Measurements from ENCODE around the gene ITGB1BP1. TPM values are rescaled to one million over a fixed set of nuclear protein-coding genes. Genes with fewer than 3 reads are reported as not detected.

The ITGB1BP1 gene
- total RNA-seq, 1 donor from 2014 or later, result 97.3 TPM

- H3K36me3 Mint-ChIP-seq (ENCODE audit: low read depth, unreplicated experiment), result peaks cover 24% of the 10 kb centered on the region
- no peak overlapping the region for H3K27ac Mint-ChIP-seq (ENCODE audit: unreplicated experiment)
These were observed 37.8 kb upstream of the ITGB1BP1 start for GRCh38 chr2:9461079-9461478.

DNA sequence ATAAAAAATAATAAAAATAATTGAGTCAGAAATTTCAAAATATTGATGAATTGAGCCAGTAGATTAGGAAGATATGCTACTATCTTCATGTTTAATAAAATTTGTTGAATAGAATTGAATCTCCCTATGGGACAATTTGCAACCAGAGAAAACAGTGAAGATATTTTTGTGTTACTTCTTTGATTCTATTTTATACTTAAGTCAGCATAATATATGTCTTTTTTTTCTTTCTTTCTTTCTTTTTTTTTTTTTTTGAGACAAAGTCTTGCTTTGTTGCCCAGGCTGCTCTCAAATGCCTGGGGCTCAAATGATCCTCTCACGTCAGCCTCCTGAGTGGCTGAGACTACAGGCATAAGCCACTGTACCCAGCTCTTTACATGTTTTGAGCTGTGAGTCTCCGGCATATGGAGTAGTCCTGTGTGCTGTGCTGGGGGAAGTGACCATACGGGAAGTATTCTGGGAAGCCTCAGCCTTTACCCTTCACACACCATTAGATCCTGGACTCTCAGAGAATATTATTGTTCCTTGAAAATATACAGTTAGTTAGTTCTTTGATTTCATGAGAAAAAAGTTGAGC lies 37.2 kb upstream of the ITGB1BP1 start:
- Mint-ChIP-seq H3K27me3 (ENCODE audit: unreplicated experiment) (no peaks in the 10 kb centered on the region), H3K27ac (ENCODE audit: unreplicated experiment) (no peak overlapping the region), H3K4me3 (ENCODE audit: unreplicated experiment) (no peak overlapping the region), H3K9me3 (ENCODE audit: unreplicated experiment) (no peaks in the 10 kb centered on the region), H3K4me1 (ENCODE audit: unreplicated experiment) (no peaks in the 10 kb centered on the region), H3K36me3 (ENCODE audit: low read depth, unreplicated experiment) (peaks cover 20% of the 10 kb centered on the region)
- TF ChIP-seq, protein P1, sequence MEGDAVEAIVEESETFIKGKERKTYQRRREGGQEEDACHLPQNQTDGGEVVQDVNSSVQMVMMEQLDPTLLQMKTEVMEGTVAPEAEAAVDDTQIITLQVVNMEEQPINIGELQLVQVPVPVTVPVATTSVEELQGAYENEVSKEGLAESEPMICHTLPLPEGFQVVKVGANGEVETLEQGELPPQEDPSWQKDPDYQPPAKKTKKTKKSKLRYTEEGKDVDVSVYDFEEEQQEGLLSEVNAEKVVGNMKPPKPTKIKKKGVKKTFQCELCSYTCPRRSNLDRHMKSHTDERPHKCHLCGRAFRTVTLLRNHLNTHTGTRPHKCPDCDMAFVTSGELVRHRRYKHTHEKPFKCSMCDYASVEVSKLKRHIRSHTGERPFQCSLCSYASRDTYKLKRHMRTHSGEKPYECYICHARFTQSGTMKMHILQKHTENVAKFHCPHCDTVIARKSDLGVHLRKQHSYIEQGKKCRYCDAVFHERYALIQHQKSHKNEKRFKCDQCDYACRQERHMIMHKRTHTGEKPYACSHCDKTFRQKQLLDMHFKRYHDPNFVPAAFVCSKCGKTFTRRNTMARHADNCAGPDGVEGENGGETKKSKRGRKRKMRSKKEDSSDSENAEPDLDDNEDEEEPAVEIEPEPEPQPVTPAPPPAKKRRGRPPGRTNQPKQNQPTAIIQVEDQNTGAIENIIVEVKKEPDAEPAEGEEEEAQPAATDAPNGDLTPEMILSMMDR (IDR thresholded peaks at IDR 0.05; ENCODE audit: unreplicated experiment), result no peak
- DNase-seq (ENCODE audit: low spot score), result no peak

More at GRCh38 chr2:9461079-9461478, 37.8 kb upstream of the ITGB1BP1 start:
- no peaks in the 10 kb centered on the region for H3K4me1 Mint-ChIP-seq (ENCODE audit: unreplicated experiment)
- no peak overlapping the region for H3K4me3 Mint-ChIP-seq (ENCODE audit: unreplicated experiment)
- no peaks in the 10 kb centered on the region for H3K27me3 Mint-ChIP-seq (ENCODE audit: unreplicated experiment)
- TF ChIP-seq, protein P1 (IDR thresholded peaks at IDR 0.05; ENCODE audit: unreplicated experiment), result no peak
- no peaks in the 10 kb centered on the region for H3K9me3 Mint-ChIP-seq (ENCODE audit: unreplicated experiment)
- DNase-seq (ENCODE audit: low spot score), result no peak

- H3K4me3 Mint-ChIP-seq (ENCODE audit: unreplicated experiment), result no peak overlapping the region
- no peak for DNase-seq (ENCODE audit: low spot score)
- H3K4me1 Mint-ChIP-seq (ENCODE audit: unreplicated experiment), result no peaks in the 10 kb centered on the region
- no peak overlapping the region for H3K27ac Mint-ChIP-seq (ENCODE audit: unreplicated experiment)
- TF ChIP-seq, protein P1 (IDR thresholded peaks at IDR 0.05; ENCODE audit: unreplicated experiment), result no peak
- no peaks in the 10 kb centered on the region for H3K9me3 Mint-ChIP-seq (ENCODE audit: unreplicated experiment)
- H3K36me3 Mint-ChIP-seq (ENCODE audit: low read depth, unreplicated experiment), result peaks cover 20% of the 10 kb centered on the region
- no peaks in the 10 kb centered on the region for H3K27me3 Mint-ChIP-seq (ENCODE audit: unreplicated experiment)
These were observed 27.9 kb upstream of the ITGB1BP1 start for GRCh38 chr2:9451231-9451630.

DNA sequence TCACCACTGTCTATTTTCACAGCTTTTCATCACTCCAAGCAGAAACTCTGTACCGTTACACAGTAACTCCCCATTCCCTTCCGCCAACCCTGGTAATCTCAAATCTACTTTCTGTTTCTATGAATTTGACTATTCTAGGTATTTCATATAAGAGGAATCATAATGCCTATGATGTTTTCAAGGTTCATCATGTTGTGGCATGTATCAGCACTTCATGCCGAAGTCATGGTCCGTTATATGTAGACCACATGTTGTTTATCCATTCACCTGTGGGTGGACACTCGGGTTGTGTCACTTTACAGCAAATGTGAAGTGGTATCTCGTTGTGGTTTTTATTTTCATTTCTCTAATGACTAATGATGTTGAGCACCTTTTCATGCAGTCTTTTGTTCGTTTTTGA lies 21.8 kb upstream of the ITGB1BP1 start:
- Mint-ChIP-seq H3K9me3 (ENCODE audit: unreplicated experiment) (no peaks in the 10 kb centered on the region), H3K27ac (ENCODE audit: unreplicated experiment) (no peak overlapping the region), H3K27me3 (ENCODE audit: unreplicated experiment) (no peaks in the 10 kb centered on the region), H3K36me3 (ENCODE audit: low read depth, unreplicated experiment) (peaks cover 33% of the 10 kb centered on the region), H3K4me3 (ENCODE audit: unreplicated experiment) (peak overlapping the region; percentile 12), H3K4me1 (ENCODE audit: unreplicated experiment) (no peaks in the 10 kb centered on the region)
- no peak for DNase-seq (ENCODE audit: low spot score)
- TF ChIP-seq, protein P1 (IDR thresholded peaks at IDR 0.05; ENCODE audit: unreplicated experiment), result no peak

- H3K4me3 Mint-ChIP-seq (ENCODE audit: unreplicated experiment), result no peak overlapping the region
- DNase-seq (ENCODE audit: low spot score), result no peak
- no peaks in the 10 kb centered on the region for H3K27me3 Mint-ChIP-seq (ENCODE audit: unreplicated experiment)
- no peaks in the 10 kb centered on the region for H3K9me3 Mint-ChIP-seq (ENCODE audit: unreplicated experiment)
- no peaks in the 10 kb centered on the region for H3K4me1 Mint-ChIP-seq (ENCODE audit: unreplicated experiment)
- H3K27ac Mint-ChIP-seq (ENCODE audit: unreplicated experiment), result no peak overlapping the region
- TF ChIP-seq, protein P1 (IDR thresholded peaks at IDR 0.05; ENCODE audit: unreplicated experiment), result no peak
- peaks cover 29% of the 10 kb centered on the region for H3K36me3 Mint-ChIP-seq (ENCODE audit: low read depth, unreplicated experiment)
These were observed 20.2 kb upstream of the ITGB1BP1 start for GRCh38 chr2:9443526-9443925.
